Mesenteric fat pad (tissue), 1 donor: Measurements from ENCODE around the gene CALN1. TPM values are rescaled to one million over a fixed set of nuclear protein-coding genes. Genes with fewer than 3 reads are reported as not detected.
"Not testable (repeated sequence)": the region's sequence is repeated elsewhere in the genome, so short reads cannot be mapped to it uniquely, and the experiment has no call there.

Experiments used
- DNase-seq: peaks from one replicate; pipeline ENCODE4 v3.0.0-alpha.2; 2020; ENCODE audit warnings: low spot score
- total RNA-seq: library from RNA; stranded (reverse); fragmentation: NEBNext Ultra II Directional; extraction: Animal tissue kit (Norgen Biotek cat#: 25700); gene quantifications from one replicate; pipeline ENCODE4 v1.2.1, GENCODE V29; 2021
- donor health status: DM: yes; HTN: yes; CAD: no.

CALN1 gene
- total RNA-seq, 1 donor from 2014 or later: not detected

DNA sequence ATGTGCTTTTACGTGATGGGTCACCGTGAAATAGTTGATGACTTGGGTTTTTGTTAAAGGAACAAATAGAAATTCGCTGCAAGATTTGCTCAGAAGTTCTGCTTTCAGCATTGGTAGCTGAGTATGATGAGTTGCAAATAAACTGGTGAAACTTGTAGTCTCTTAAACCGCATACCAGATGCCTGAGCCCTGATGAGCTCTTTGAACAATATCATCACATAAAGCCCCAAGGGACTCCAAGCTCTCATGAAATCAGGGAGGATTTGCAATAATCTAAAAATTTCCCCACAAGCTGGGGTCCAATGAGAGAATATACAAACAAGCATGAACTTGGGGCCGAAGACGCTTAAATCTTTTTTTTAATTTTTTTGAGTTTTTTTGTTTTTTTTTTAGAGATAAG is 312.4 kb downstream of the CALN1 start:
- no peak for DNase-seq

DNA sequence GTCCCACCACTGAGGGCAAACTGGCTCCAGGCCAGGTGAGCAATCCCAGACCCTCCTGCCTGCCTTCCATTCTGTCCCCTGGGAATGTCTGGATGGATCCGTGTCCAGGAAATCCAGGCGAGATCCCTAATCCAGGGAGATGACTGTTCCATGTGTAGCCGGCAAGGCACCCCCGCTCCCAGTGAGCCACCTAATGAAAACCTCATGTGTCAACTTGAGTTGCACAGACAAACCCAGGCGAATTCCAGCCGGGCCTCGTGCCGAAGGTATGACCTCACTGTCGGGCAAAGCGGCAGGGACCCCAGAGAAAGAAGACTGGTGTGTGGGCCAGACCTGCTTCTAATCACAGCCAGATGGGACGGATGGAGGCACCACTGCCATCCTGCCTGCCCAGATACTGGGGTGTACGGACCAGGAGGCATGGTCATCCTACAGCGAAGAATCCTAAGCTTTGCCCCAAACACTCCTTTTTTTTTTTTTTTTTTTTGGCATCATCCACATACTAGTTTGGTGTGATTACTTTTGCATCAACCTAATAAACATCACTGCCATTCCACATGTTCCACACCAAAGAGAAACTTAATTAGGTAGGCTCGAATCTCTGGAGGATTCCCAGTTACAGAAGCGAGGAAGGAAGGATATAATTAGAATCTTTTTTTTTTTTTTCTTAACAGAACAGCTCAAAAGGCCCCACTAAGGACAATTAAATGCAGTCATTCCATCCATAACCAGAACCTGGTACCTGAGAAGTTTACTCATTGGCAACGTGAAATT is 313.1 kb downstream of the CALN1 start:
- DNase-seq: no peak

DNA sequence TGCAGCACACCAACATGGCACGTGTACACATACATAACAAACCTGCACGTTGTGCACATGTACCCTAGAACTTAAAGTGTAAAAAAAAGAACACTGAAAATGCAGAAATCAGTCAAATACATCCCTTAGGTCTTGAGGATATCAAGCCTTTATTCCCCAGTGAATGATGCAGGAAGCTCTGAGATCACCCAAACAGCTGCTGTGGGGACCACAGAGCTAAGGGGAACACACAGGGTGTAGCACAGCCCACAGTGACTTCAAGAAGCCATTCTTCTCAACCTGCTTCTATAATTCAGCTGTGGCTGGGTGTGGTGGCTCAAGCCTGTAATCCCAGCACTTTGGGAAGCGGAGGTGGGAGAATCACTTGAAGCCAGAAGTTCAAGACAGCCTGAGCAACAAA is 314.9 kb downstream of the CALN1 start:
- DNase-seq: no peak

DNA sequence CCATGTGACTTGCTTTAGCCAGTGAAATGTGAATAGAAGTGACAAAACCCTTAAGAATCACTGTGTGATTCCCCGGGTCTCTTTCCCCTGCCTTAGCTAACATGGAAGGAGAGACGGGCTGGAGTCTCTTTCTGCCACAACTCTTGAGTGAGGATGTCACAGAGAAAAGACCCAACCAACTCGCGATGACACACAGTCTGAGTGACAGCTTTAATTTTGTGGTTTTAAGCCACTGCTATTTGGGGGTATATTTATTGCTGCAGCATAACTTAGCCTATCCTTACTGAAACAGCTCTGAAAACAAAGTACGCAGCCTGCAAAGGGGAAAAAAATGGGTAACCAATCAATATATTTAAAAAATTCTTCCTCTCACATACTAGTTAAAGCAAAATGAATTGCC is 319.4 kb downstream of the CALN1 start:
- no peak for DNase-seq

DNA sequence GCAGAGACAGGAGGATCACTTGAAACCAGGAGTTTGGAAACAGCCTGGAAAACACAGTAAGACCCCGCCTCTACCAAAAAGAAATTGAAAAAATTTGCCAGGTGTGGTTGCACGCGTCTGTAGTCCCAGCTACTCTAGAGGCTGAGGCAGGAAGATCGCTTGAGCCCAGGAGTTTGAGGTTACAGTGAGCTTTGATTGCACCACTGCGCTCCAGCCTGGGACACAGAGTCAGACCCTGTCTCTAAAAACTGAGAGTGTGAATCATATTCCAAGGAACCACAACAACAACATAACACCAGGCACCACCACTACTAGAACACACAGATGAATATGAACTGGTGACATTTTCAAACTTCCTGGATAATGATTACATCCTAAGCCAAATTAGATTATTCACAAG is 324.2 kb downstream of the CALN1 start:
- DNase-seq: no peak

DNA sequence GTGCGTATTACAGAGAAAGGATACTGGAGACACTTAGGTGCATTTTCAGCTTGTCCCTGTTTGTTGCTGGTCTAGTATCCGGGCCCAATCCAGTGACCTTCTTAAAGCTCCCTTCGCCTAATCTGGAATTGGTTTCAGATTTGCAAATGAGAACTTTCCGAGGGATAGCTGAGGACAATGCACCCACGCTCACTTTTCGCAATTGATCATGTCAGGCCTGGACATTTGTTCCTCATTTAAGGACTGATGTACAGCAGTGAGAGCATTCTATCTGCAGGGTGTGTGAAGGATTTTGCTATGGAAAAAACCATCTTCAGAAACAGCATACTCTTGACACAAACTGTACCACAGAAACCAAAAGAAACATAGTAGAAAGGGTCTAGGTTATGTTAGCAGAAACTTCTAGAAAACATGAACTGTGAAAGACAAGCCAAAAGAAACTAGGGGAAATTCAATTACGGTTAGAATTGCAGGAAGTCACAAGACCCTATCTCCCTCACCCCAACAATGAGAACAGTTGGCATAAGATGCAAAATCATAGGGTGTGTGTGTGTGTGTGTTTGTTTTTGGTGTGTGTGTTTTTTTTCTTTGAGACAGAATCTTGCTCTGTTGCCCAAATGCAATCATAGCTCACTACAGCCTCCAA is 331.1 kb downstream of the CALN1 start:
- no peak for DNase-seq

DNA sequence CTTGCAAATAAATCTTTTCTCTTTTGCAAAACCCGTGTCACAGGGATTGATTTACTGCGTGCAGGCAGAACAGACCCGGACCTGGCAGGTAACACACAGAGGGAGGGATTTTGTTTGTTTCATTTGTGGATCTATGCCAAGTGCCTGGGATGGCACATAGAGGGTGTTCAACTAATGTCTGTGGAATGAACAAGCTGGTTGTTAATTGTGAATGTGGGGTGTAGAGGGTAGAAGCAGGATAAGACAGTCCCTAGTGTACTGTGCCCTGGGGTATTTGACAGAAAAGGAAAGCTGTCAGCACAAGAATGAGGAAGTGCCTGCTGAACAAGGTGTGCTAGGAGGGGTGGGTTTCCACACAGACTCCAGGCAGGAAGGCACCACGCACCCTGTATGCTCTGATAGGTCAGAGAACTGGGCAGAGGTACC is 331.8 kb downstream of the CALN1 start:
- DNase-seq: no peak

DNA sequence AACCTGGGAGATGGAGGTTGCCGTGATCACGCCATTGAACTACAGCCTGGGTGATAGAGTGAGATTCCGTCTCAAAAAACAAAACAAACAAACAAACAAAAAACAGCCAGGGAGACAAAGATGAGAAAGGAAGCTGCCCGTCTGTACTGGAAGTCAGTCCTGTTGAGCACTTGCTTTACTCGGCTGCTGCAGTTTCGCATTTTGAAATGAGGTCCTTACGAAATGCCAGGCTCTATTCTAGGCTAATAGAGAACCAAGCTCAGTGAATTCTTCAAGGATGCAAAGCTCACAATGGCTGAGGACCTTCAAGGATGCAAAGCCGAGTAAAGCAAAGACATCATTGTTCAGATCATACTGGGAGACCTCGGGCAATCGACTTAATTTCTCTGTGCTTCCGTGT is 333.3 kb downstream of the CALN1 start:
- no peak for DNase-seq

DNA sequence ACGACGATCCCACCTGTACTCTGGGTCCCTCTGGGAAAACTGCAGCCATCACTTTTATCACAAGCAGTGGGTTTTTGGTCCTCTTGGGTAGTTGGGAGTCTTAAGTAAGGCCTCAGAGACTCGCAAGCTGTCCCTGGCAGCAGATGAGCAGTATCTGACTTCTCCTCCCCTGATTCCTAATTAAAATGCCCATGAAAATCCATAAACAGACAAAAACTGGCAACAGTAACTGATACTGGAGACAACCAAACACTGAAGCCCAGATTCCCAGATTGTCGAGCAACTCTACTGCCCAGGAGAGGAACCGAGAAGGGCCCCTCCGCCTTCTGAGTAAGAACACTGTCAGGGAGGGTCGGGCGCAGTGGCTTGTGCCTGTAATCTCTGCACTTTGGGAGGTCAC is 333.8 kb downstream of the CALN1 start:
- no peak for DNase-seq

DNA sequence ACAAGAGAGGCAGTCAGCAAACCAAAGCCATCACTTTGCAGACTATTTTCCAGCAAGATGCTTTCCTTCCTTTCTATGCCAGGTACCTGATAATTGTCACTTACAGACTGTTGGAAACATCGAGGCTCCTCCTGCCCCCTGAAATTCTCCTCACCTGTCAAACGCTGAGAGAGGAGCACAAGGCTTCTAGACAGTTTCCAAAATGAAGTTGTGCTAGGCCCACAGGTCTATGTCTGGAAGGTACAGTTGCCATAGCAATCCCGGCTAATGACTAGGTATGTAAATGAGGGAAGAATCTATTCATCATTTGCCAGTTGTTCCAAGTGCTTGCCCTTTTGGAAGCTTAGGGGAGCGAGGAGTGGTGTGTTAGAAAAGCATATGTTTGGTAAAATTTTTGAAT is 334.4 kb downstream of the CALN1 start:
- no peak for DNase-seq

DNA sequence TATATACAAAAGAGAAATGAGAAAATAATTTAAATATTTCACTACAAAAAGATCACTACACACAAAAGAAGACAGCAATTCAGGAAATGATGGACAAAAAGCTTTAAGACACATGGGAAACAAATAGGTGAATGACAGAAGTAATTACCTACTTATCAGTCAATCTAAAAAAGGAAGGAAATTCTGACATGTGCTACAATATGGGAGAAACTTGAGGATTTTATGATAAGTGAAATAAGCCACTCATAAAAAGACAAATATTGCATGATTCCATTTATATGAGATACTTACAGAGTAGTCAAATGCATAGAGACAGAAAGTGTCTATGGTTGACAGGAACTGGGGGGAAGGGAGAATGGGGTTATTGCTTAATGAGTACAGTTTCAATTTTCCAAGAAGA is 339.2 kb downstream of the CALN1 start:
- DNase-seq: no peak

DNA sequence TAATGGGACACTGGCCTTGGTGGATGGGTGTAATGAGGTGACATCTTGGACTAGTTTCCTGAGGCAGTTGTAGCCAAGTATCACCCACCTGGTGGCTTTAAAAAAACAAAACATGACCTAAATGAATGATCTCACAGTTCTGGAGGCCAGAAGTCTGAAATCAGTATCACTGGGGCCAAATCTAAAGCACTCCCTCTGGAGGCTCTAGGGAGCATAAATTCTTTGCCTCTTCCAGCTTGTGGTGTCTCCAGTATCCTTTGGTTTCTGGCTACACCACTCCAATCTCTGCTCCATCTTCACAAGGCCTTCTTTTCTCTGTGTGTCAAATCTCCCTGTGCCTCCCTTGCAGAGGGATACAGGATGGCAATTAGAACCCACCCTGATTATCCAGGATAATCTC is 342.9 kb downstream of the CALN1 start:
- no peak for DNase-seq

DNA sequence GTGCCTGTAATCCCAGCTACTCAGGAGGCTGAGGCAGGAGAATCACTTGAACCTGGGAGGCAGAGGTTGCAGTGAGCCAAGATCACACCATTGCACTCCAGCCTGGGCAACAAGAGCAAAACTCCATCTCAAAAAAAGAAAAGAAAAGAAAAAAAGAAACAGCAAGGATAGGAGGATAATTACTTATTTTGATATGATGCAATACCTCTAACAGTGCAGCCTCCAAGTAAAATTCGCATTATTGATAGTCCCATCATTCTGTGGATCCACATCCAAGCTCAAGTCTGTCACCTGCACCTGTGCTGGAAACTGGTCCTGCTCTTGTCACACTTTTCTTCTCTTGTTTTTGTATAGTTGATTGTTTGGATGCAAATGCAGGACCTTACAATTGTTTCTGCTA is 346.4 kb downstream of the CALN1 start:
- not testable (repeated sequence) for DNase-seq

DNA sequence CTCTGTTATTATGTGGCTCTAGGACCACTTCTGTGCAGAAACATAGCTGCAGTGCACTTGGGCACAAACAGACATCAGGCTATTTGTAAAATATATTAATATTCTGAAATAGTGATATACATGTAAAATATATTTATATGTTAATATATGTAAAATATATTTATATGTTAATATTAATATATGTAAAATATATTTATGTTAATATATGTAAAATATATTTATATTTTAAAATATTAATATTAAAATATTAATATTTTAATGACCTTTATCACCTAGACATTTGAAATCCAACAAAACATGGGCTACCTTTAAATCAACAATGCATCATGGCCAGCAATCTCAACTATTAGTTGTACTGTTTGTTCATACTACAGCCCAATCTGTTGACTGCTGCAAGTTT is 347.2 kb downstream of the CALN1 start:
- DNase-seq: no peak

DNA sequence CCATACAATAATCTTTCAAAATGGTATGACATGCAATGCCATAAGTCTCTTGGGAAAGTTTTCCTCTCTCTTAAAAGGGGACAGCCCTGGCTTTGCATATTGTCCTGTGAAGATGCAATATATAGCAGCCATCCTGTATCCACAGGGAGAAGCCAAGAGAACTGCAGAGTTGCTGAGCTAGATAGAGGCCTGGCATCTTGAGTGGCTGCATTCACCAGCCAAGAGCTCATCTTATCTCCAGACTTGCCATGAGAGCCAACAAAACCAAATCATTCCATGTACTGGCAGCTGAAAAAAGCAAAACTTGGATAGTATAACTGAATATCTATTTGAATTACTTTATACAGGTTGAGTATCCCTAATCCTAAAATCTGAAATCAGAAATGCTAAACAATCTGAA is 348.8 kb downstream of the CALN1 start:
- DNase-seq: no peak

DNA sequence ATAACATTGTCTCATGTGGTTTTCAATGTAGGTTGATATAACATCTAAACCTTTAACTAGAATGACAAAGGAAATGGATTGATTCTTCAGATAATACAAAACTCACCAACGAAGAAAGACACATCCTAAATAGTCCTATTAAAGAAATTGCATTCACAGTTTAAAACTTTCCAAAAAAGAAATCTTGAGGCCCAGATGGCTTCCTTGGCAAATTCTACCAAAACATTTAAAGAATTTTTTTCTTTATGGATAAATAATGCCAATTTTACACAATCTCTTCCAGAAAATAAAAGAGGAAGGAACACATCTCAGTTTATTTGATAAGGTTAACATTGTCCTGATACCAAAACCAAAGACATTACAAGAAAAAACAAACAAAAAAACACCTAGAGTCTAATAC is 349.5 kb downstream of the CALN1 start:
- DNase-seq: no peak

DNA sequence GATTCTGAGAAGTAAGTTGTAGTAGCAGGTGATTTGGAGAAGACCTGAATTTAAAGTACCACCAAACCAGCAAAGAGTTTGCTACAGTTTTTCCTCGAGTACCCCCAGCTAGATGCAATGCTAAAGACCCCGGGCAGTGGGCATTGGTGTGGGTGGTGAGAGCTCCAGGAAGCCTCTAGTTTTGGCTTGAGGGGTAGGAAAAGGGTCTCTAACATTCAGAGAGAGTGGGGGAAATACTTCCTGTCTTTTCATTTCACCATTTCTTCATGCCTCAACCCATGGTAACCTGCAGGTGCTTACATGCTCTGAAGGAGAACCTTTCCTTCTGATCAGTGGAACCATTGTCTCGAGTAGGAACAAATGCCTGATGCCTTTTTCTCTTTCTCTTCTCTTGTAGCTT is 352.2 kb downstream of the CALN1 start:
- DNase-seq: no peak

DNA sequence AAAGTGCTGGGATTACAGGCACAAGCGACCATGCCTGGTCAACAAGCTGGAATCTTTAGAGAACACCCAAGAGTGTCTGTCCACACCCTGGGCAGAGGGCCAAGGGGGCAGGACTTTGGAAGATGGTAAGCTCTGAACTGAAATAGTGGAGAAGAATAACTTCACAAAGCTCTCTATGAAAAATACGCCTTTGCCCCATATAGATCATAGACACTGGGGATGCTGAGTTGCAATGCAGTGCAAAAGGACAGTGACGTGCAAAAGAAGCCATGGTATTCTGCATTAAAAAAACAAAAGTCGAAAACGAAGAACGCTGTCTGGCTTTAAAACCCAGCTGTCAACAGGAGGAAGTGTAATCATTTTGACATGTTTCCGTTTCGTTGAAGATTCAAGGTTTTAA is 353.6 kb downstream of the CALN1 start:
- DNase-seq: no peak

DNA sequence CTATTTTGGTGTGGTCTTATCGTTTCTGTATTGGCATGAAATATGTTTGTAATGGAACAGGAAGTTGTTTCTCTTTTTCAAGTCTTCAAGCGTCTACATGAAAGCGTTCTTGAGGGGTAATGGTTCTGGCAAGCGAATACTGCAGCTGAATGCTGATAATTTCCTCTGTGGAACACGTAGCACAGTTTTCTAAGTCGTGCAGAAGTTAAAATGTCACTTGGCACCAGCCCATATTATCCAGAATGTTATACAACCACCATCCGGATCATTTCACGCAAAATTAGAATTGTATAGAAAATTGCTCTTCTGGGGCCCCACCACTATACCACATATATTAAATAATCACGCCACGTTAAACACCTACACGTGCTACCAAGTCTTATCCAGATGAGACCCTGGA is 354.3 kb downstream of the CALN1 start:
- no peak for DNase-seq

DNA sequence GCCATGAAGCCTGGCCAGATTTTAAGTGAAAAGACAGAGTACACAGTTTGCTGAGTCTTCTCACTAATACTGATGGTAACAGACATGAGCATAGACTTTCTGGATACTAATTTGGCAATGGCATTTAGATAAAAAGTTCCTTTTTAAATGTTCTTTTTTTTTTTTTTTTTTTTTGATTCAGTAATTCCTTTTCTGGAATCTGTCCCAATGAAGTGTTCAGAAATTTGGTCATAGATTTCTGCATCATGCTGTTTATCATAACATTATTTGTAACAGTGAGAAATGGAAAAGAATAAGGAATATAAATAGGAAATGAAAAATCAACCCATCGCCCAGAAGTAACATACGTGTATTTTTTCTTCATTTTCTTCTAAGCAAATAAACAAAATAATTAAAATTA is 354.9 kb downstream of the CALN1 start:
- DNase-seq: no peak

DNA sequence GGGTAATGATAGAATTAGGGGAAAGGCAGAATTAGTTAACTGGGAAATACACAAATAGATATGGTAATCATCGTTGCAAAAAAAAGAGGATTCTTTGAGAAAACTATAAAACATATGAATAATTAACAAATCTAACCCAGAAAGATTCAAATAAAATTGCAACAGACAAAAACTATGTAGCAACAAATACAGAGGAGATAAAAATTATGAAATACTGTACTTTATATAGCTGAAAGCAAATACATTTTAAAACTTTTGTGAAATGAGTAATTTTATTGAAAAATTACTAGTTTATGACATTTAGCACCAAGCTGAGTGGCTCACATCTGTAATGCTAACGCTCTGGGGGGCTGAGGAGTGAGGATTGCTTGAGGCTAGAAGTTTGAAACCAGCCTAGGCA is 356.7 kb downstream of the CALN1 start:
- DNase-seq: no peak

DNA sequence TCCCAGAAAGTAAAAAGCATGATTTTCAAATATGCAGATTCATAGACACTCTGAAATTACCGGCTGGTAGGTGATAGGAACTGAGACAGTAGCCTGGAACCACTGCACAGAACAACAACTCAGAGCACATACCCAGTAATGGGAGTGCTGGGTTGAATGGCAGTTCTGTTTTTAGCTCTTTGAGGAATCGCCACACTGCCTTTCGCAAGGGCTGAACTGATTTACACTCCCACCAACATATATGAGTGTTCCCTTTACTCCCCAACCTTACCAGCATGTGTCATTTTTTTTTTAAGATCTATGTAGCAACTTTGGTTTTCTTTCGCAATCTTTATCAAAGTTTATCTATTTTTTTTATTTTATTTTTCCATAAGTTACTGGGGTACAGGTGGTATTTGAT is 358.8 kb downstream of the CALN1 start:
- DNase-seq: no peak

DNA sequence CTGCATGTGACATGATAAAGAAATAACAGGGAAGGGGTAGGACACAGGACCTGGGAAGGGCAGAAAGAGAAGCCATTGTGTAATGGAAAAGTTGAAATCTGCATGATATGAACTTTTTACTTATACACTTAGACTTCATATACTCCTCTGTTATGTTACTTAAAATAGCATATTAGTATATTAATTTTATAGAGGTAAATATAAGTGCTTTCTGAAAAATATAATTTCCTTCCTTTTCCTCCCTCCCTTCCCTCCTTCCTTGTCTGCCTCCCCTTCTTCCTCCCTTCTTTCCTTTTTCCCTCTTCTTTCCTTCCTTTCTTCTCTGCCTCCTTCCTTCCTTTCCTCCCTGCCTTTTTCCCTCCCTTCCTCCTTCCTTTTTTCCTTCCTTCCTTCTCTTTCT is 363.7 kb downstream of the CALN1 start:
- no peak for DNase-seq
